HepG2 (cell line): ENCODE data around the gene ATXN7L3. TPM values are rescaled to one million over a fixed set of nuclear protein-coding genes. Genes with fewer than 3 reads are reported as not detected.
A peak's percentile ranks its signal among the peaks of the same experiment; 100 is the strongest.

Experiments
- DMAP1 ChIP-seq: IDR thresholded peaks from 2 replicates; pipeline ENCODE4 v1.6.1; 2016
- FLYWCH1 ChIP-seq: sonication (generic); formaldehyde crosslinking; IDR thresholded peaks from 2 replicates; pipeline ENCODE4 v1.8.1; 2023; ENCODE audit warnings: mild to moderate bottlenecking, missing genetic modification reagents
- GZF1 ChIP-seq: sonication (generic); formaldehyde crosslinking; IDR thresholded peaks from 2 replicates; pipeline ENCODE4 v1.5.1; 2020; ENCODE audit warnings: mild to moderate bottlenecking, missing genetic modification reagents
- KLF11 ChIP-seq: IDR thresholded peaks from 2 replicates; pipeline ENCODE4 v1.6.1; 2016; ENCODE audit warnings: missing compliant biosample characterization
- MIER2 ChIP-seq: IDR thresholded peaks from 2 replicates; pipeline ENCODE4 v1.6.1; 2016; ENCODE audit warnings: missing biosample characterization, missing genetic modification reagents
- PTBP1 ChIP-seq: fragments of 200-400 bp; formaldehyde crosslinking; IDR thresholded peaks from 2 replicates; pipeline ENCODE4 v1.6.1; 2018; ENCODE audit warnings: low read length, low read depth; ENCODE audit not compliant: poor library complexity, severe bottlenecking
- SNAI1 ChIP-seq: sonication (generic); formaldehyde crosslinking; IDR thresholded peaks from 2 replicates; pipeline ENCODE4 v1.5.0; 2020; ENCODE audit warnings: mild to moderate bottlenecking, missing genetic modification reagents, borderline replicate concordance
- SP1 ChIP-seq, 2 experiments: fragments of 450-650 bp in 1 of 2; sonication (generic) in 1 of 2; formaldehyde crosslinking in 1 of 2; IDR thresholded peaks; 2 replicates each; pipeline versions ENCODE4 v1.4.0 to v1.6.1; 2016 to 2020; ENCODE audit warnings: missing genetic modification reagents in 1 of 2
- ZNF550 ChIP-seq: sonication (generic); formaldehyde crosslinking; IDR thresholded peaks from 2 replicates; pipeline ENCODE4 v1.4.0; 2020; ENCODE audit warnings: mild to moderate bottlenecking, missing genetic modification reagents, borderline replicate concordance
- ZNF672 ChIP-seq: sonication (generic); formaldehyde crosslinking; IDR thresholded peaks from 2 replicates; pipeline ENCODE4 v1.8.1; 2022; ENCODE audit warnings: missing genetic modification reagents
- polyA plus RNA-seq, 8 experiments: library from polyadenylated mRNA; depleted of rRNA in 3 of 8; stranded (reverse) in 7 of 8; unstranded in 1 of 8; fragments of >200 nt; fragmentation: Illumina TruSeq in 4 of 8; extraction: Trizol in 4 of 8; gene quantifications; 2 replicates each; pipeline versions ENCODE4 v1.2.1 to v1.2.3, GENCODE V29; 2011 to 2016; ENCODE audit warnings: low read depth in 4 of 8, missing spikeins in 1 of 8, mixed read lengths in 1 of 8; ENCODE audit not compliant: insufficient read depth in 1 of 8
- total RNA-seq, 5 experiments: library from RNA; depleted of rRNA; stranded (reverse); fragments of >200 nt; fragmentation: Illumina TruSeq; extraction: Trizol; gene quantifications; 2 replicates each; pipeline ENCODE4 v1.2.3, GENCODE V29; 2016; ENCODE audit warnings: low read depth in 1 of 5
- TF ChIP-seq, protein P1 (sequence below): sonication (generic); formaldehyde crosslinking; IDR thresholded peaks from 2 replicates; pipeline ENCODE4 v1.4.0; 2020; ENCODE audit warnings: mild to moderate bottlenecking, missing genetic modification reagents
- TF ChIP-seq, protein P2 (sequence below): sonication (generic); formaldehyde crosslinking; IDR thresholded peaks from 2 replicates; pipeline ENCODE4 v1.8.1; 2022; ENCODE audit warnings: low read depth, mild to moderate bottlenecking, missing genetic modification reagents
- TF ChIP-seq, protein P3 (sequence below): IDR thresholded peaks from 2 replicates; pipeline ENCODE4 v1.6.1; 2016
- TF ChIP-seq, protein P4 (sequence below): sonication (generic); formaldehyde crosslinking; IDR thresholded peaks from 2 replicates; pipeline ENCODE4 v1.4.0; 2020; ENCODE audit warnings: missing genetic modification reagents

The ATXN7L3 gene
- total and polyA plus RNA-seq, 2 of the 13 experiments (the other 11 are each of a cell fraction or from before 2014, with no cell fraction given) = 44.5 to 59.1 TPM

DNA sequence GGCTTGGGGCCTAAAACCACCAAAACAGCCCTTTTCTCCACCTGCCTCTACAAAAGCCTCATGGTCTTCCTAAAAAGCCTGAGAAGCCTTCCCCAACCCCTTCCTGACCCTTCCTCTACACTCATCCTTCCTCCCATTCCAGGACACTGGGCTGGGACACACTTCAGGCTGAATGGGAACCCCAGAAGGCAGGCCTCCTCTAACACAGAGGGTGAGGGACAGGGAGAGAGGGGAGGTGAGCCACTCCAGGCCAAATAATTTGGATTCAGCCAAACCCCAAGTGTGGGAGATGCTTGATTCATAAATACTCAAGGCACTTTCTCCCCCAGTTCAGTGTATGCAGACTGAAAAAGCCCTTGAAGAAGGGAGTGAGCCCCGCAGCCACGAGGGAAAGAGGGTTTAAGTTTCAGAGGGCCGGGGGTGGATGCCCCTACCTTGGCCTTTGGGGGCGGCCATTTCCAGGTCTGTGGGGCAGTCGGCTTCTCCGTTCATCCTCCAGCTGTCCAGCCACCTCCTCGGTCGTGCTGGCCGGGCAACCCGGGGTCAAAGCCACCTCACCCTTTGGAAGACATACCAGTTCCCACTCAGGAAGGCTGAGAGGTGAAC, 18.2 kb upstream of the ATXN7L3 start (continued):
- TF ChIP-seq, protein P1, sequence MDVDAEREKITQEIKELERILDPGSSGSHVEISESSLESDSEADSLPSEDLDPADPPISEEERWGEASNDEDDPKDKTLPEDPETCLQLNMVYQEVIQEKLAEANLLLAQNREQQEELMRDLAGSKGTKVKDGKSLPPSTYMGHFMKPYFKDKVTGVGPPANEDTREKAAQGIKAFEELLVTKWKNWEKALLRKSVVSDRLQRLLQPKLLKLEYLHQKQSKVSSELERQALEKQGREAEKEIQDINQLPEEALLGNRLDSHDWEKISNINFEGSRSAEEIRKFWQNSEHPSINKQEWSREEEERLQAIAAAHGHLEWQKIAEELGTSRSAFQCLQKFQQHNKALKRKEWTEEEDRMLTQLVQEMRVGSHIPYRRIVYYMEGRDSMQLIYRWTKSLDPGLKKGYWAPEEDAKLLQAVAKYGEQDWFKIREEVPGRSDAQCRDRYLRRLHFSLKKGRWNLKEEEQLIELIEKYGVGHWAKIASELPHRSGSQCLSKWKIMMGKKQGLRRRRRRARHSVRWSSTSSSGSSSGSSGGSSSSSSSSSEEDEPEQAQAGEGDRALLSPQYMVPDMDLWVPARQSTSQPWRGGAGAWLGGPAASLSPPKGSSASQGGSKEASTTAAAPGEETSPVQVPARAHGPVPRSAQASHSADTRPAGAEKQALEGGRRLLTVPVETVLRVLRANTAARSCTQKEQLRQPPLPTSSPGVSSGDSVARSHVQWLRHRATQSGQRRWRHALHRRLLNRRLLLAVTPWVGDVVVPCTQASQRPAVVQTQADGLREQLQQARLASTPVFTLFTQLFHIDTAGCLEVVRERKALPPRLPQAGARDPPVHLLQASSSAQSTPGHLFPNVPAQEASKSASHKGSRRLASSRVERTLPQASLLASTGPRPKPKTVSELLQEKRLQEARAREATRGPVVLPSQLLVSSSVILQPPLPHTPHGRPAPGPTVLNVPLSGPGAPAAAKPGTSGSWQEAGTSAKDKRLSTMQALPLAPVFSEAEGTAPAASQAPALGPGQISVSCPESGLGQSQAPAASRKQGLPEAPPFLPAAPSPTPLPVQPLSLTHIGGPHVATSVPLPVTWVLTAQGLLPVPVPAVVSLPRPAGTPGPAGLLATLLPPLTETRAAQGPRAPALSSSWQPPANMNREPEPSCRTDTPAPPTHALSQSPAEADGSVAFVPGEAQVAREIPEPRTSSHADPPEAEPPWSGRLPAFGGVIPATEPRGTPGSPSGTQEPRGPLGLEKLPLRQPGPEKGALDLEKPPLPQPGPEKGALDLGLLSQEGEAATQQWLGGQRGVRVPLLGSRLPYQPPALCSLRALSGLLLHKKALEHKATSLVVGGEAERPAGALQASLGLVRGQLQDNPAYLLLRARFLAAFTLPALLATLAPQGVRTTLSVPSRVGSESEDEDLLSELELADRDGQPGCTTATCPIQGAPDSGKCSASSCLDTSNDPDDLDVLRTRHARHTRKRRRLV = 0 out of 2 replicates have a peak, but pooled peaks have one; percentile 11
- TF ChIP-seq GZF1 (no peak), SP1 (IDR thresholded peaks at IDR 0.05) (no peak), SP1 (CRISPR knock-in tag; IDR thresholded peaks at IDR 0.05) (no peak), MIER2 (CRISPR knock-in tag) (no peak), DMAP1 (no peak), FLYWCH1 (CRISPR knock-in tag) (no peak), PTBP1 (no peak), SNAI1 (CRISPR knock-in tag) (no peak), ZNF672 (CRISPR knock-in tag) (no peak), KLF11 (CRISPR knock-in tag) (no peak), ZNF550 (CRISPR knock-in tag) (no peak)
- TF ChIP-seq, protein P2, sequence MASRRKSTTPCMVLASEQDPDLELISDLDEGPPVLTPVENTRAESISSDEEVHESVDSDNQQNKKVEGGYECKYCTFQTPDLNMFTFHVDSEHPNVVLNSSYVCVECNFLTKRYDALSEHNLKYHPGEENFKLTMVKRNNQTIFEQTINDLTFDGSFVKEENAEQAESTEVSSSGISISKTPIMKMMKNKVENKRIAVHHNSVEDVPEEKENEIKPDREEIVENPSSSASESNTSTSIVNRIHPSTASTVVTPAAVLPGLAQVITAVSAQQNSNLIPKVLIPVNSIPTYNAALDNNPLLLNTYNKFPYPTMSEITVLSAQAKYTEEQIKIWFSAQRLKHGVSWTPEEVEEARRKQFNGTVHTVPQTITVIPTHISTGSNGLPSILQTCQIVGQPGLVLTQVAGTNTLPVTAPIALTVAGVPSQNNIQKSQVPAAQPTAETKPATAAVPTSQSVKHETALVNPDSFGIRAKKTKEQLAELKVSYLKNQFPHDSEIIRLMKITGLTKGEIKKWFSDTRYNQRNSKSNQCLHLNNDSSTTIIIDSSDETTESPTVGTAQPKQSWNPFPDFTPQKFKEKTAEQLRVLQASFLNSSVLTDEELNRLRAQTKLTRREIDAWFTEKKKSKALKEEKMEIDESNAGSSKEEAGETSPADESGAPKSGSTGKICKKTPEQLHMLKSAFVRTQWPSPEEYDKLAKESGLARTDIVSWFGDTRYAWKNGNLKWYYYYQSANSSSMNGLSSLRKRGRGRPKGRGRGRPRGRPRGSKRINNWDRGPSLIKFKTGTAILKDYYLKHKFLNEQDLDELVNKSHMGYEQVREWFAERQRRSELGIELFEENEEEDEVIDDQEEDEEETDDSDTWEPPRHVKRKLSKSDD (CRISPR knock-in tag) = no peak
- TF ChIP-seq, protein P3, sequence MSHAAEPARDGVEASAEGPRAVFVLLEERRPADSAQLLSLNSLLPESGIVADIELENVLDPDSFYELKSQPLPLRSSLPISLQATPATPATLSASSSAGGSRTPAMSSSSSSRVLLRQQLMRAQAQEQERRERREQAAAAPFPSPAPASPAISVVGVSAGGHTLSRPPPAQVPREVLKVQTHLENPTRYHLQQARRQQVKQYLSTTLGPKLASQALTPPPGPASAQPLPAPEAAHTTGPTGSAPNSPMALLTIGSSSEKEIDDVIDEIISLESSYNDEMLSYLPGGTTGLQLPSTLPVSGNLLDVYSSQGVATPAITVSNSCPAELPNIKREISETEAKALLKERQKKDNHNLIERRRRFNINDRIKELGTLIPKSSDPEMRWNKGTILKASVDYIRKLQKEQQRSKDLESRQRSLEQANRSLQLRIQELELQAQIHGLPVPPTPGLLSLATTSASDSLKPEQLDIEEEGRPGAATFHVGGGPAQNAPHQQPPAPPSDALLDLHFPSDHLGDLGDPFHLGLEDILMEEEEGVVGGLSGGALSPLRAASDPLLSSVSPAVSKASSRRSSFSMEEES = no peak
- TF ChIP-seq, protein P4, sequence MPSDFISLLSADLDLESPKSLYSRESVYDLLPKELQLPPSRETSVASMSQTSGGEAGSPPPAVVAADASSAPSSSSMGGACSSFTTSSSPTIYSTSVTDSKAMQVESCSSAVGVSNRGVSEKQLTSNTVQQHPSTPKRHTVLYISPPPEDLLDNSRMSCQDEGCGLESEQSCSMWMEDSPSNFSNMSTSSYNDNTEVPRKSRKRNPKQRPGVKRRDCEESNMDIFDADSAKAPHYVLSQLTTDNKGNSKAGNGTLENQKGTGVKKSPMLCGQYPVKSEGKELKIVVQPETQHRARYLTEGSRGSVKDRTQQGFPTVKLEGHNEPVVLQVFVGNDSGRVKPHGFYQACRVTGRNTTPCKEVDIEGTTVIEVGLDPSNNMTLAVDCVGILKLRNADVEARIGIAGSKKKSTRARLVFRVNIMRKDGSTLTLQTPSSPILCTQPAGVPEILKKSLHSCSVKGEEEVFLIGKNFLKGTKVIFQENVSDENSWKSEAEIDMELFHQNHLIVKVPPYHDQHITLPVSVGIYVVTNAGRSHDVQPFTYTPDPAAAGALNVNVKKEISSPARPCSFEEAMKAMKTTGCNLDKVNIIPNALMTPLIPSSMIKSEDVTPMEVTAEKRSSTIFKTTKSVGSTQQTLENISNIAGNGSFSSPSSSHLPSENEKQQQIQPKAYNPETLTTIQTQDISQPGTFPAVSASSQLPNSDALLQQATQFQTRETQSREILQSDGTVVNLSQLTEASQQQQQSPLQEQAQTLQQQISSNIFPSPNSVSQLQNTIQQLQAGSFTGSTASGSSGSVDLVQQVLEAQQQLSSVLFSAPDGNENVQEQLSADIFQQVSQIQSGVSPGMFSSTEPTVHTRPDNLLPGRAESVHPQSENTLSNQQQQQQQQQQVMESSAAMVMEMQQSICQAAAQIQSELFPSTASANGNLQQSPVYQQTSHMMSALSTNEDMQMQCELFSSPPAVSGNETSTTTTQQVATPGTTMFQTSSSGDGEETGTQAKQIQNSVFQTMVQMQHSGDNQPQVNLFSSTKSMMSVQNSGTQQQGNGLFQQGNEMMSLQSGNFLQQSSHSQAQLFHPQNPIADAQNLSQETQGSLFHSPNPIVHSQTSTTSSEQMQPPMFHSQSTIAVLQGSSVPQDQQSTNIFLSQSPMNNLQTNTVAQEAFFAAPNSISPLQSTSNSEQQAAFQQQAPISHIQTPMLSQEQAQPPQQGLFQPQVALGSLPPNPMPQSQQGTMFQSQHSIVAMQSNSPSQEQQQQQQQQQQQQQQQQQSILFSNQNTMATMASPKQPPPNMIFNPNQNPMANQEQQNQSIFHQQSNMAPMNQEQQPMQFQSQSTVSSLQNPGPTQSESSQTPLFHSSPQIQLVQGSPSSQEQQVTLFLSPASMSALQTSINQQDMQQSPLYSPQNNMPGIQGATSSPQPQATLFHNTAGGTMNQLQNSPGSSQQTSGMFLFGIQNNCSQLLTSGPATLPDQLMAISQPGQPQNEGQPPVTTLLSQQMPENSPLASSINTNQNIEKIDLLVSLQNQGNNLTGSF = no peak
